SU-DHL-6 (cell line): ENCODE measurements around the gene C4BPB.

Experiments used
- H2AFZ ChIP-seq: fragments of 200-600 bp; sonication (generic); 2 replicates; pipeline ENCODE4 v1.6.1; 2014; ENCODE audit warnings: low read depth, mild to moderate bottlenecking, moderate library complexity, mixed read lengths, antibody characterized with exemption, low read length; ENCODE audit not compliant: severe bottlenecking
- H3F3A ChIP-seq: fragments of 200-600 bp; shearing (Covaris generic); 2 replicates; pipeline ENCODE4 v1.6.0; 2016; ENCODE audit warnings: antibody characterized with exemption, mild to moderate bottlenecking; ENCODE audit not compliant: insufficient read depth
- H3K27ac ChIP-seq: fragments of 200-600 bp; sonication (generic); 2 replicates; pipeline ENCODE4 v1.5.1; 2016; ENCODE audit warnings: low read depth, mild to moderate bottlenecking, low read length, moderate library complexity, mixed read lengths
- H3K27me3 ChIP-seq: fragments of 200-600 bp; sonication (generic), shearing (Covaris generic); 2 replicates; pipeline ENCODE4 v1.6.0; 2014; ENCODE audit warnings: mild to moderate bottlenecking, low read length
- H3K36me3 ChIP-seq: fragments of 200-600 bp; sonication (generic); 2 replicates; pipeline ENCODE4 v1.6.1; 2014; ENCODE audit warnings: mild to moderate bottlenecking, low read length, mixed read lengths
- H3K4me2 ChIP-seq: fragments of 300-600, 200-600 bp; shearing (Covaris generic), sonication (generic); 2 replicates; pipeline ENCODE4 v1.6.0; 2014; ENCODE audit warnings: low read length, low read depth, mild to moderate bottlenecking; ENCODE audit not compliant: poor library complexity, severe bottlenecking
- H3K4me3 ChIP-seq: fragments of 200-600 bp; sonication (generic); 2 replicates; pipeline ENCODE4 v1.5.1; 2014; ENCODE audit warnings: antibody characterized with exemption, low read length, mild to moderate bottlenecking, mixed read lengths; ENCODE audit not compliant: insufficient read depth, poor library complexity, severe bottlenecking
- H3K79me2 ChIP-seq: fragments of 200-600 bp; sonication (generic); 2 replicates; pipeline ENCODE4 v1.6.1; 2014; ENCODE audit warnings: mild to moderate bottlenecking, low read length, moderate library complexity; ENCODE audit not compliant: insufficient read depth
- H3K9ac ChIP-seq: fragments of 200-600 bp; sonication (generic); 2 replicates; pipeline ENCODE4 v1.7.0; 2014; ENCODE audit warnings: mild to moderate bottlenecking, low read length
- H3K9me2 ChIP-seq: fragments of 200-600 bp; sonication (generic); replicated peaks from 2 replicates; pipeline ENCODE4 v1.6.1; 2014; ENCODE audit warnings: low read length; ENCODE audit not compliant: insufficient read depth
- H3K9me3 ChIP-seq: fragments of 200-600 bp; sonication (generic); 2 replicates; pipeline ENCODE4 v1.6.1; 2014; ENCODE audit warnings: low read length, mixed read lengths; ENCODE audit not compliant: insufficient read depth
- H4K20me1 ChIP-seq: fragments of 200-600 bp; sonication (generic); 2 replicates; pipeline ENCODE4 v1.6.1; 2014; ENCODE audit warnings: low read depth, mild to moderate bottlenecking, antibody characterized with exemption, low read length, moderate library complexity, mixed read lengths
- CTCF ChIP-seq: fragments of 200-600 bp; sonication (generic); IDR thresholded peaks from one replicate; pipeline ENCODE4 v1.5.1; 2017; ENCODE audit warnings: antibody characterized with exemption, mild to moderate bottlenecking, low read length, moderate library complexity; ENCODE audit not compliant: insufficient read depth, poor library complexity, severe bottlenecking
- EZH2phosphoT487 ChIP-seq: fragments of 200-600 bp; sonication (generic), shearing (Covaris generic); conservative IDR thresholded peaks from 2 replicates; pipeline ENCODE4 v1.6.1; 2018; ENCODE audit warnings: mild to moderate bottlenecking, antibody characterized with exemption, low read length, moderate library complexity, mixed read lengths

Gene C4BPB

GRCh38 chr1:207124389-207124788 lies 35.7 kb downstream of the C4BPB start:
- H3K9me3 ChIP-seq = peaks cover 5% of the 10 kb centered on the region; the same call in 1 of the 2 replicates
- H4K20me1 ChIP-seq = no peaks in the 10 kb centered on the region
- H3K9me2 ChIP-seq = no peaks in the 10 kb centered on the region
- no peak overlapping the region for H3K9ac ChIP-seq
- no peak overlapping the region for H3K27ac ChIP-seq
- H3K4me3 ChIP-seq = no peak overlapping the region
- TF ChIP-seq CTCF (no peak), EZH2phosphoT487 (no peak)
- H3F3A ChIP-seq = no peaks in the 10 kb centered on the region
- H3K4me2 ChIP-seq = no peak overlapping the region
- no peaks in the 10 kb centered on the region for H3K27me3 ChIP-seq
- H3K36me3 ChIP-seq = no peaks in the 10 kb centered on the region
- H3K79me2 ChIP-seq = no peaks in the 10 kb centered on the region
- H2AFZ ChIP-seq = no peak overlapping the region

GRCh38 chr1:207128336-207128921 lies 39.8 kb downstream of the C4BPB start:
- Histone ChIP-seq H3K36me3 (no peaks in the 10 kb centered on the region), H3K27ac (no peak overlapping the region), H2AFZ (no peak overlapping the region), H3K9ac (no peak overlapping the region), H3K9me3 (peaks cover 5% of the 10 kb centered on the region; the same call in 1 of the 2 replicates), H3K27me3 (no peaks in the 10 kb centered on the region), H3K9me2 (no peaks in the 10 kb centered on the region), H3K4me3 (no peak overlapping the region), H3F3A (no peaks in the 10 kb centered on the region), H3K79me2 (no peaks in the 10 kb centered on the region), H3K4me2 (no peak overlapping the region), H4K20me1 (no peaks in the 10 kb centered on the region)
- TF ChIP-seq CTCF = no peak
- TF ChIP-seq EZH2phosphoT487 = no peak

GRCh38 chr1:207129053-207129452 lies 40.4 kb downstream of the C4BPB start:
- TF ChIP-seq CTCF = no peak
- TF ChIP-seq EZH2phosphoT487 = no peak
- Histone ChIP-seq H3K4me2 (no peak overlapping the region), H3K79me2 (no peaks in the 10 kb centered on the region), H3K9me2 (no peaks in the 10 kb centered on the region), H3K9me3 (peaks cover 5% of the 10 kb centered on the region; the same call in 1 of the 2 replicates), H4K20me1 (no peaks in the 10 kb centered on the region), H2AFZ (no peak overlapping the region), H3F3A (no peaks in the 10 kb centered on the region), H3K27ac (no peak overlapping the region), H3K4me3 (no peak overlapping the region), H3K27me3 (no peaks in the 10 kb centered on the region), H3K36me3 (no peaks in the 10 kb centered on the region), H3K9ac (no peak overlapping the region)
